Testis (tissue), 3 donors: Measurements from ENCODE around the gene CEP95. TPM values are rescaled to one million over a fixed set of nuclear protein-coding genes. Genes with fewer than 3 reads are reported as not detected.

Source experiments
- DNase-seq: peaks from one replicate; pipeline ENCODE4 v3.0.0-alpha.2; 2019
- H3K27ac ChIP-seq, 2 donors: fragments of 200-600 bp; sonication (generic); one replicate each; pipeline ENCODE4 v1.5.1; 2019
- H3K27me3 ChIP-seq: fragments of 200-600 bp; sonication (generic); one replicate; pipeline ENCODE4 v1.5.1; 2019
- H3K36me3 ChIP-seq: fragments of 200-600 bp; sonication (generic); one replicate; pipeline ENCODE4 v1.5.1; 2017; ENCODE audit warnings: low read depth; ENCODE audit errors: missing control alignments
- H3K4me1 ChIP-seq: fragments of 200-600 bp; sonication (generic); one replicate; pipeline ENCODE4 v1.5.1; 2019
- H3K4me3 ChIP-seq, 2 donors: fragments of 200-600 bp; sonication (generic); one replicate each; pipeline ENCODE4 v1.5.1; 2017 to 2019
- H3K9me3 ChIP-seq: fragments of 200-600 bp; sonication (generic); one replicate; pipeline ENCODE4 v1.5.1; 2017
- CTCF ChIP-seq, 3 experiments: fragments of 450-650 bp in 2 of 3; fragments of 200-600 bp in 1 of 3; sonication (generic) in 1 of 3; IDR thresholded peaks; one replicate each; pipeline ENCODE4 v1.5.1; 2016 to 2019; ENCODE audit warnings: antibody characterized with exemption in 3 of 3, mild to moderate bottlenecking in 2 of 3, moderate library complexity in 1 of 3
- POLR2A ChIP-seq: fragments of 450-650 bp; IDR thresholded peaks from one replicate; pipeline ENCODE4 v1.6.1; 2017; ENCODE audit warnings: antibody characterized with exemption, mild to moderate bottlenecking, moderate library complexity
- WGBS, 2 donors: methylation state at CpG; one replicate each; pipeline ENCODE4 v1.1.5; 2018; 5-methylcytosine and 5-hydroxymethylcytosine counted together
- intact Hi-C: fragments of 100-400 bp; cut with DNase I; formaldehyde crosslinking; loops from one replicate; pipeline ENCODE4 v1.15.1; 2023; ENCODE audit warnings: low total_unique reads
- polyA plus RNA-seq: library from polyadenylated mRNA; stranded (reverse); fragments of 350-450 nt; fragmentation: Illumina TruSeq; extraction: RNeasy Lipid Tissue Mini Kit (QIAGEN cat#74804); gene quantifications from one replicate; pipeline ENCODE4 v1.2.3, GENCODE V29; 2014; ENCODE audit warnings: low read depth, low replicate concordance; ENCODE audit not compliant: insufficient read depth
- total RNA-seq, 2 donors: library from RNA; depleted of rRNA; stranded (reverse); fragments of >200 nt; gene quantifications; one replicate each; pipeline ENCODE4 v1.2.3, GENCODE V29; 2016

Gene CEP95
- total and polyA plus RNA-seq, 3 donors from 2014 or later: 54.1 to 93.5 (median 73.6) TPM

- TF ChIP-seq CTCF (IDR thresholded peaks at IDR 0.05) (no peak), POLR2A (no peak)
- H3K27me3 ChIP-seq: no peaks in the 10 kb centered on the region
- no peak for DNase-seq
- H3K36me3 ChIP-seq: no peaks in the 10 kb centered on the region
- intact Hi-C loops: no loop called here
- H3K27ac ChIP-seq: no peak overlapping the region
- 89 to 96% methylated on average over 2 of the region's 2 CpGs for WGBS, 2 donors
- no peaks in the 10 kb centered on the region for H3K9me3 ChIP-seq
- H3K4me3 ChIP-seq: no peak overlapping the region
- H3K4me1 ChIP-seq: no peaks in the 10 kb centered on the region
These were observed 34.2 kb upstream of the CEP95 start for GRCh38 chr17:64472564-64472963.

- no peak for DNase-seq
- no peak overlapping the region for H3K4me3 ChIP-seq
- no peak overlapping the region for H3K27ac ChIP-seq
- H3K36me3 ChIP-seq: no peaks in the 10 kb centered on the region
- no peaks in the 10 kb centered on the region for H3K9me3 ChIP-seq
- intact Hi-C loops: no loop called here
- H3K4me1 ChIP-seq: no peaks in the 10 kb centered on the region
- WGBS, 2 donors: 27 to 50% methylated on average over 1 of the region's 1 CpG
- H3K27me3 ChIP-seq: no peaks in the 10 kb centered on the region
- TF ChIP-seq CTCF (IDR thresholded peaks at IDR 0.05): no peak
- no peak for TF ChIP-seq POLR2A
These were observed 28.9 kb upstream of the CEP95 start for GRCh38 chr17:64477849-64478248.

- Histone ChIP-seq H3K9me3 (no peaks in the 10 kb centered on the region), H3K4me1 (no peaks in the 10 kb centered on the region), H3K4me3 (no peak overlapping the region), H3K27me3 (no peaks in the 10 kb centered on the region), H3K27ac (no peak overlapping the region), H3K36me3 (no peaks in the 10 kb centered on the region)
- intact Hi-C loops: no loop called here
- TF ChIP-seq POLR2A (no peak), CTCF (IDR thresholded peaks at IDR 0.05) (no peak)
- 83 to 93% methylated on average over 1 of the region's 1 CpG for WGBS, 2 donors
- no peak for DNase-seq
These were observed 25.8 kb upstream of the CEP95 start for GRCh38 chr17:64480951-64481350.

- no peak for DNase-seq
- no peaks in the 10 kb centered on the region for H3K9me3 ChIP-seq
- H3K36me3 ChIP-seq: no peaks in the 10 kb centered on the region
- 89 to 90% methylated on average over 3 of the region's 3 CpGs for WGBS, 2 donors
- no peak for TF ChIP-seq POLR2A
- TF ChIP-seq CTCF (IDR thresholded peaks at IDR 0.05): no peak
- H3K4me3 ChIP-seq: no peak overlapping the region
- H3K27ac ChIP-seq: no peak overlapping the region
- intact Hi-C loops: no loop called here
- no peaks in the 10 kb centered on the region for H3K27me3 ChIP-seq
- H3K4me1 ChIP-seq: no peaks in the 10 kb centered on the region
These were observed 22.4 kb upstream of the CEP95 start for GRCh38 chr17:64484380-64484779.

- no peaks in the 10 kb centered on the region for H3K4me1 ChIP-seq
- intact Hi-C loops: no loop called here
- TF ChIP-seq POLR2A (no peak), CTCF (IDR thresholded peaks at IDR 0.05) (no peak)
- H3K4me3 ChIP-seq: no peak overlapping the region
- no peak for DNase-seq
- 92 to 94% methylated on average over 2 of the region's 2 CpGs for WGBS, 2 donors
- H3K27ac ChIP-seq: no peak overlapping the region
- H3K9me3 ChIP-seq: no peaks in the 10 kb centered on the region
- no peaks in the 10 kb centered on the region for H3K27me3 ChIP-seq
- H3K36me3 ChIP-seq: no peaks in the 10 kb centered on the region
These were observed 18.5 kb upstream of the CEP95 start for GRCh38 chr17:64488301-64488700.
